Bronchial smooth muscle cell (primary cell): ENCODE data around the gene MYH7B. TPM values are rescaled to one million over a fixed set of nuclear protein-coding genes. Genes with fewer than 3 reads are reported as not detected.

ENCODE experiments used
- total RNA-seq: library from RNA; depleted of rRNA; stranded (reverse); fragments of >200 nt; gene quantifications from 2 replicates; pipeline ENCODE4 v1.2.1, GENCODE V29; 2014

Gene MYH7B
- total RNA-seq, result 0.16 and 0.26 TPM in 2 replicates

DNA sequence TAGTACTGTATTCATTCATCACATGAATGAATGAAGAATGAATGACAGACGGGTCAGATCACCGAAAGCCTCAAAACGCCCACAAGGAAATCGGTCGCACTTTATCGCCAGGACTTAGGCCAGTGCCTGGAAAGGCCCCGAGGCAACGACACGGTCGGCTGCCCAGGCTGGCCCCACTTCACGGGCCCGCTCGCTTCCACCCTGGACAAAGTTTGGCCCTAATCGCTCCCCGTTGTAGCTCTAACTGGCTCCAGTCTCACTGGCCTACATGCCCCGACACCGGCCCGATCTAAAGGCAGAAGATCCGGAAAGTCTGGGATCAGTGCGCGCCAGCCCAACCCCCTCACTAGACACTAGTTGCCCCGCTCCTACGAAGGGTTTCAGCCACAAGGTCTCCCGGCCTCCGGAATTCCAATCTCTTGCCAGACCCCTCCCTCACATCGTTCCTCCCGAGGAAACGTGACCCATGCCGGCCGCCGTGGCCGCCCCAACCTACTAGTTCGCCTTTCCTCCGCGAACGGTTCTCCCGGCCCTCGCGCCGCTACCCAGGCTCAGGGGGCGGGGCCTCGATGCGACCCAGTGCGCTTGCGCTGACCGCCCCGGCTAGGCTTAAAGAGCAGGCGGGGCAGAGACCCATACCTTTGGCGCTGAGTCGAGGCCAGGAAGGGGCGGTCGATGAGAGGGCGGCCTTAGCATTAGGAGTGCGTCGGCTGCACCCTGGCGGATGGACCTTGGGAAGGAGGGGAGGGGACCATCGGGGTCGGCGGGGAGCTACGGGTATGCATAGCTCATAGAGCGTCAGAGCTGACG, at the start of gene MYH7B, which contains the start of gene GSS:
Gene MYH7B, plus strand, starts transcription at position 638 of the 810 bp plus-strand sequence. CDS start 22,138 bp downstream, outside the sequence.
Gene GSS, minus strand, starts transcription at position 576 of the 810 bp plus-strand sequence. CDS start 3,954 bp downstream, outside the sequence.

Other genes with a start within 250 kb of the MYH7B start
- 3.8 and 5.8 TPM in 2 replicates for gene NCOA6, start 130.2 kb upstream of the MYH7B start, total RNA-seq
- 10.7 and 12.9 TPM in 2 replicates for gene GGT7, start 83.0 kb upstream of the MYH7B start, total RNA-seq
- 31.8 and 44.6 TPM in 2 replicates for gene ACSS2, start 79.3 kb upstream of the MYH7B start, total RNA-seq
- gene GSS, start 62 bp upstream of the MYH7B start, total RNA-seq, result 50.8 and 63.2 TPM in 2 replicates
- 47.3 and 56.0 TPM in 2 replicates for gene TRPC4AP, start 136.9 kb downstream of the MYH7B start, total RNA-seq
- 79.8 and 155 TPM in 2 replicates for gene EDEM2, start 191.5 kb downstream of the MYH7B start, total RNA-seq
- 125 and 171 TPM in 2 replicates for gene PROCR, start 216.2 kb downstream of the MYH7B start, total RNA-seq